Pons (tissue), 1 donor: ENCODE results near the gene CD207.
"Not testable (repeated sequence)": the region's sequence is repeated elsewhere in the genome, so short reads cannot be mapped to it uniquely, and the experiment has no call there.

ENCODE experiments used
- DNase-seq: peaks from one replicate; pipeline ENCODE4 v3.0.0-alpha.2; 2016; ENCODE audit warnings: low spot score

Gene CD207

DNA sequence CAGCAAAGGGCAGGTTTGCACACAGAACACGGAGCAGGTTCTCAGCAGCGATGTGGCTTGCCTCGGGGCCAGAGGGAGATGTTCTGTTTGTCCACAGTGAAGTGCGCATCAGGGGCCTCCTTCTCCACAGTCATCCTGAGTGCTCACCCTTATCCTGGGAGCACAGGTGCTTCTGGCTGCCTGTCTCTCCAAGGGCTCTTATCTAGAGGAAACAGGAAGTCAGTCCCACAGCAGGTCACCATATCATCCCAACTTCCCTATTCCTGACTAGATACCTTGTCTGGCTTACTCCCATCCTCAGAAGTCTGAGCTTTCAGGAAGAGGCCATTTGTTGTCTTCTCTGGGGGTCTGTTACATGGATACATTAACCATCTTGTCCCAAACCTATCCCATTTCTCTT is at the start of gene CD207:
Gene CD207, minus strand, starts transcription at position 174 of the 400 bp plus-strand sequence. Its CDS starts 40 bp downstream, at position 134.
- no peak for DNase-seq

DNA sequence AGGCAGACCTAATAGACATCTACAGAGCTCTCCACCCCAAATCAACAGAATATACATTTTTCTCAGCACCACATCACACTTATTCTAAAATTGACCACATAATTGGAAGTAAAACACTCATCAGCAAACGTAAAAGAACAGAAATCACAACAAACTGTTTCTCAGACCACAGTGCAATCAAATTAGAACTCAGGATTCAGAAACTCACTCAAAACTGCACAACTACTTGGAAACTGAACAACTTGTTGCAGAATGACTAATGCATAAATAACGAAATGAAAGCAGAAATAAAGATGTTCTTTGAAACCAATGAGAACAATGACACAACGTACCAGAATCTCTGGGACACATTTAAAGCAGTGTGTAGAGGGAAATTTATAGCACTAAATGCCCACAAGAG is 42.9 kb upstream of the CD207 start:
- not testable (repeated sequence) for DNase-seq

DNA sequence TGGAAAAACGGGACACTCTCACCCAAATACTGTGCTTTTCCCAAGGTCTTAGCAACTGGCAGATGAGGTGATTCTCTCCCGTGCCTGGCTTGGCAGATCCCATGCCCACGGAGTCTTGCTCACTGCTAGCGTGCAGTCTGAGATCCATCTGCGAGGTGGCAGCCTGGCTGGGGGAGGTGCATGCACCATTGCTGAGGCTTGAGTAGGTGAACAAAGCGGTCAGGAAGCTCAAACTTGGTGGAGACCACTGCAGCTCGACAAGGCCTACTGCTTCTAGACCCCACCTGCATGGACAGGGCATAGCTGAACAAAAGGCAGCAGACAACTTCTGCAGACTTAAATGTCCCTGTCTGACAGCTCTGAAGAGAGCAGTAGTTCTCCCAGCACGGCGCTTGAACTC is 40.5 kb upstream of the CD207 start:
- not testable (repeated sequence) for DNase-seq

DNA sequence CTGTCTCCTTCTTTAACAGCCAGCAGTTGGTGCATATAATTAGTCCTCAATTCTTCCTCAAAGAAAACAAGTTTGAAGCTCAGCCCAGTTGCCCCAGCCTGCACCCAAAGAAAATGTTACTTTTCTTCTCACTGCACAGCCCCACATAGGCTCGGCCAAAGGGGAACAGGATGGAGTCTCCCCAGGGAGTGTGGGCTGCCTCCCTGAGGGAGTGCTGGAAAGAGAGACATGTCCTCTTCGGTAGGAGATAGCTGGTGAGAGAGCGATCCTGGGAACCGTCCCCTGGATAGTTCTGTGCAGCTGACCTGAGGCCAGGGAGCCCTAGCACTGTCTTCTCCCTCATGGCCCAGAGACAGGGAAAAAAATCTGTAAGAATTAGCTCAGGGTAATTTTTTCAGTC is 37.9 kb upstream of the CD207 start:
- DNase-seq: no peak

DNA sequence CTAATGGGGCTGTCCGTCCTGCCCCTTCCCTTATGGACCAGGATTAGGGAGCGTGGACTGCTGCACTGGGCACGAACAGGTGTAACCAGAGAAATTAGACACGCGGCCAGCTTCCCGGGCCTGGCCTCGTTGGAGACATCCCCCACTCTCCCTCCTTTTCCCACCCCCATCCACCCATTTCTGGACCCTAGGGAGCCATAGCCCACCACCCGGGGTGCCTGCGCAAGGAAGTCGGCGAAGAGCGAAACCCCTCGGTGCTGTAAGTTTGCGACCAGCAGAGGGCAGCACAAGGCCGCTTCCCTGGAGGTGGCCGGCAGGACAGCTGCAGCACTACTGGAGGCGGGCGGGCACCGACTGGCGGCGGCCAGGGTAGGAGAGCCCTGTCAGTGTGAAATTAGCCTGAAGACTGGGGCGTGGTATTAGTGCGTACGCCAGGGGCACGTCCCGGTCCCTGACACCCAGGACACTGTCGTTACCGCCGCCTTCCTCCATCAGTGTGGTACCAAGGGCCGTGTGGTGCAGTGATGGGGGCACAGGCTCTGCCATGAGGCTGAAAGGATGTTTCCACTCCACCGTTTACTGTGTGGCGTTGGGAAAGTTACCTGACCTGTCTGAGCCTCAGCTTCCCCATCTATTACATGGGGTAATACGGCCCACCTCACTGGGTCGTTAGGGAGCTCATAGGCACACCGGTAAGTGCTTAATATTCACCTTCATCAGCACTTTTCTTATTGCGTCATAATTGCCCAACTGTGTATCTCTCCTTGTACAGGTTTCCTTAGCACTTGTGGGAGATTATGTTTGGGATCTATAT is 36.0 kb upstream of the CD207 start:
- DNase-seq: peak; percentile 48

DNA sequence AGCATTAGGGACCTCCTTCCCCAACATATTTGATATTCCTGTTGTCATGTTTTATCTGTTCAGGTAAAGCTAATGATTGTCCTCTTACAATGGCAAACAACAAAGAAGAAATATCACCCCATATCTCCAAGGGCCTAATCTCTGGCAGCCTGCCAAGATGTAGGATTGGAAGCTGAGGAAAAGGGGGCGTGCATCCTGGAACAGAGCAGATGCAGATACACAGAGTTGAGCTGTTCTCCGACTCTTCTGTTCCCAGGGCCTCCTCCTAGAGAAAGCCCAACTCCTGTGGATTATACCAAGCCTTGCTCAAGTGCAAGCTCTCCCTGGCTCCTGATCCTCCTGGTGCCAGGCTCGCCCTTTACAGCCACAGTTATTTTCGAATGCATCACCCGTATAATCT is 35.2 kb upstream of the CD207 start:
- no peak for DNase-seq

DNA sequence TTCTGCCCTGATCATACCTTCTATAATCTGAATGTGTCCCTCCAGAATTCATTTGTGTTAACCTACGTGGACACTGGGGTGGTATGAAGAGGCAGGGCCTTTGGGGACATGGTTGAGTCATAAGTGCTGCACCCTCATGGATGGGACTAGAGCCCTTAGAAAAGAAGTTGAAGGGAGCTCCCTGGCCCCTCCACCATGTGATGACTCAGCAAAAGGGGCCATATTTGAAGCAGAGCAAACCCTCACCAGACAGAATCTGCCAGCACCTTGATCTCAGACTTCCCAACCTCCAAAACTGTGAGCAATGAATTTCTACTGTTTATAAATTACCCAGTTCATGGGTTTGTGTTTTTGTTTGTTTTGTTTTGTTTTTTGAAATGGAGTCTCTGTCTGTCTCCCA is 33.4 kb upstream of the CD207 start:
- DNase-seq: no peak

DNA sequence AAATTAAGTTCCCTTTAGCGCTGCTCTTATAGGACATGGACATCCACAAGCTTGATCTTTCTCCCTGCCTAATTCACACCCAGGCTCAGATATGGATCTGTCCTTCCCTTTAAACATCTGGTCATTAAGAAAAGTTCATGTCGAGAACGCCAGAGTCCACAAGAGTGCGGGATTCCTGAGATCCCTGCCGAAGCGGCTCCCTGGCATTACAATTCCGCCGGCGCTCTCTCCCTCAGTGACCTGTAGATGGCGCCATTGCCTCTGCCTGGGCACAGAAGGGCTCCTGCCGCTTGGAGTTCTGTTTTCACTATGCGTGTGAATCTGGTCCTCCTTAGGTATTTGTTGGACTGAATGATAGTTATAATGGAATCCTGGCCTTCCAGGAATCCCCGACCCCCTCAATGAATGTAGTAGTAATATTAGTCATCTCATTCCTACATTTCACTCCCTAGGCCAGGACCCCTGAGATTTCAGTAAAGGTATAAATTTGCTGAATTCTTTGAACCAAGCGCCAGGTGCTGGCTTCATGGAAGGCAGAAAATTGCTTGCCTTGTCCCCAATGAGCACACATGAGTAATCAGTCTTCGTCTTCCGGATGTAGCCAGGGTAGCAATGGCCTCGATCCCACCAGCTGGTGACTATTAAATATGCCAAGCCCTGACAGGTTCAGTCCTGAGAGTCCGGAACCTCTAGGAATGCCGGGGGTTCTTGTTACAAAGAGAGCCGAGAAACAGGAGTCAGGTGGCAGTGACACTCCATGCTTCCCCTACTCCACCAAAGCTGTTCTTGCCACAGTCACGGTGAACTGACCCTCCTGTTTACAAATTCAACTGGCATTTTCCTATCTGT is 26.4 kb upstream of the CD207 start:
- peak; percentile 72 for DNase-seq

DNA sequence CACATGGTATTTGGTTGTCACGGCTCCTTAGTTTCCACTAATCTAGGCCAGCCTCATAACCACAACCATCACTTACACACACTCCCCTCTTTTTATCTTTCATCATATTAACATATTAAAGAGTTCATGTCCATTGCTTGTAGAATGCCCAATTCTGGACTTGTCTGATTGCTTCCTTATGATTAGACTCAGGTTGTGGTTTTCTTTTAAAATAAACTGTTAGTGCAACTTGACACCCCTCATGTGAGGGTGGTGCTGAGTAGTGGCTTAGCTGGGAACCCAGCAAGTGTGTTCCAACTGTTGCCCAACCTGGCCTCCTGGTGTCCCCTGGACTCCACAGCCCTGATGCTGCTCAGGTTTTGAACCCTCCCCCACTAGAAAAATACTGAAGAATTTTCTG is 20.1 kb upstream of the CD207 start:
- DNase-seq: no peak

DNA sequence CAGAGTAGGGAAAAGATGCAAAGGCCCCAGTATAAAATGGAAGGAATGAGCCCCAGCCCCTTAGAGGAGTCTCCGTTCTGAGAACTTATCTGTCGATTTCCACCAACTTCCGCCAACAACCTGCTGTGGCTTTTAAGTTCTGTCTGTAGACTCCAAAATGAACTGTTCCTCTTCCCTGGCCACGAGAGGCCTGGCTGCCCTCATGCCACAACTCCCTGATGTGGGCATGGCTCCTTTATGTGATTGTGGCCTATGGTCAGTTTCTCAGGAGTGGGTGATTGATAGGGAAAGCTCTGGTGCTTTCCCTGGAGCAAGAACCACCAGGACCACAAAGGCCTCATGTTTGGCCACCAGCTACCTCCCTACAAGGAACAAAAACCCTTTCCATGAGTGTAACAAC is 18.8 kb upstream of the CD207 start:
- peak; percentile 73 for DNase-seq

DNA sequence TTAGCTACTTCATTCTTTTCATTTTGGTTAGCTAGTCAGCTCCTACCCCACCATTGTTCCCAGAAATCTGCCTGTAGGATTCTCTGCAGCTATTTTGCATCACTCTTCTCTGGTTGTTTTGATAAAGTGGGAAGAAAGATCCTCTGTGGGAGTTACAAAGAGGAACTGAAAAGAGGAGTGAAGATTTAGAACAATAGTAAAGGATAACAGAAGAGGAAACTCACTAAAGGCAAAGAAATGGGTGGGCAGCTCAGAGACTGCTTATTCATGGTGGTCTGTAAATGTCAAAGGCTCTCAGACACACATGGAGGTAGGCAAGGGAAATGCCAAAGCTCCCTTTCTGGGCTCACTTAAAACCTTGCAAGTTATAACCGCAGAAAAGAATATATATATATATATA is 17.2 kb upstream of the CD207 start:
- DNase-seq: peak; percentile 44

DNA sequence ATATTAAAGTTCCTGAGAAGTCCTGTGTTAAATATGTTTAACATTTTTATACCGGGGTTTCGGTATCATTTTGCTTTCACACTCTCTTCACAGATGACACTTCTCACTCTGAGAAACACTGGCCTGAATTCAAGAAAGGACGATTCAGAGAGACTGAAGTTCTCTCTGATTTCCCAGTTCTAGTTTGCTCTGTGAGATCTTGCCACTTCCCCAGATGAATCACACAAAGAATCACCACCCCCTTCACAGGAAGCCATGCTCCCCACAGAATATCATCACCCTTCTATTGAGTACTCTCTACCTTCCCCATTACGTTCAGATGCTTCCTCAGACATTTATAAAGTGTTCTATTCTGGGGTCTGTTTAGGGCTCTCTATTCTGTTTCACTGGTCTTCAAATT is 16.1 kb upstream of the CD207 start:
- peak; percentile 79 for DNase-seq

DNA sequence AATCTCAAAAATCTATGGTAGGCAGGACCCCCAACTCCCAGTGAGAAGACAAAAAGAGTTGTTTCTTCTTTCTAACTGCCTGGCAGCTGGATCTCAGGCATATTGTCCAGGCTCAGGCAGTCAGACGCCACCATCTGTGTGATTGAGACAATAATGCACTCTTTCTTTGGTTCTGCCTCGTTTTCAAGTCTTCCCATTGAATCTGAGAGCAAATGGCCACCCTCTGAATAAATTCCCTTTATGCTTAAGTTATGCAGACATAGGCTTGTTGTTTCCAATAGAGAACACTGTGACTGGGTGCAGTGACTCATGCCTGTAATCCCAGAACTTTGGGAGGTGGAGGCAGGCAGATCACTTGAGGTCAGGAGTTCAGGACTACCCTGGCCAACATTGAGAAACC is 15.3 kb upstream of the CD207 start:
- DNase-seq: peak; percentile 93

DNA sequence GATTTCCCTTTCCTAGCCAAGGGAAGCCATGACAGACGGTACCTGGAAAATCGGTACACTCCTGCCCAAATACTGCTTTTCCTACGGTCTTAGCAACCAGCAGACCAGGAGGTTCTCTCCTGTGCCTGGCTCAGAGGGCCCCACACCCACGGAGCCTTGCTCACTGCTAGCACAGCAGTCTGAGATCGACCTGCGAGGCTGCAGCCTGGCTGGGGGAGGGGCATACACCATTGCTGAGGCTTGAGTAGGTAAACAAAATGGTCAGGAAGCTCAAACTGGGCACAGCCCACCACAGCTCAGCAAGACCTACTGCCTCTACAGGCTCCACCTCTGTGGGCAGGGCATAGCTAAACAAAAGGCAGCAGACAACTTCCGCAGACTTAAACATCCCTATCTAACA is 6.8 kb upstream of the CD207 start:
- no peak for DNase-seq

DNA sequence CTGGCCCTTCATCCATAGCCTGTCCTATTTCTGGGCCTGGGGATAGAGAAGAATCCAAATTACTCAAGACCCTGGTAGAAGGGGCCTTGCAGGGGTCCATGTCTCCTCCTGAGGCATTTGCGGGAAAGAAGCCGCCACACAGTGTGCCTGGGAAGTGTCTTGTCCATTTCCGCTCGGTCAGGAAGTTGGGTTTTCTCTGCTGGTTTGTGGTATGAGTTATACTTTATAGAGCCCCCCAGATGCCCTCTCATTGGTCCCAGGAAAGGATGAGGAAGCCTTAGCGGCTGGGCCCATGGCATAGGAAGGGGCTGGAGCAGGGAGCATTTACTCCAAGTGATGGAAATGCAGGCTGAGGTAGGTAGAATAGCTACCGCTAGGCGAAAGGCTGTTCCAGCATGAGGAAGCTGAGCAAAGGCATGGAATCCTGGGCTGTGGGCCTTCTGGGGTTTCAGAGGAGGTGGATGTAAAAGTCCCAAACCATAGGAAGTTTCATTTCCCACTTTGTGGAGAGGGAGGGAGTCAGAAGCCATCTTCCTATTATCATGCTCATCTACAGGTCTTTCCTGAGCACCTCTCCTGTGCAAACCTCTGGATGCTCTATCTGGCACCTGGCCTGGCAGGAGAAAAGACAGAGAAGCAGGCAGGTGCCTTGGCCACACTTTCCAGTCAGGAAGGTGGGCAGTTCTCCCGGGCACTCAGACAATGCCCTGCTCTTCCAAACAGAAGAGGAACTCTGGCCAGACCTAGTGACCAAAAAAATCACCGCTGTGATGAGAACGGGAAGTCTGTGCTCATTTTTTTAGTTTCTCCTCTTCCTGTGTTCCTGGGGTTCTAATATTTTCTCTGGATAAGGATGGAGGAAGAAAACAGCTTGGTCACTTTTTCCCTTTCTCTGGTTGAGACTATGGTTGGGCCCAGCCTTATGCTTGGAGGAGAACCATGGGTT is 2.6 kb upstream of the CD207 start:
- no peak for DNase-seq

DNA sequence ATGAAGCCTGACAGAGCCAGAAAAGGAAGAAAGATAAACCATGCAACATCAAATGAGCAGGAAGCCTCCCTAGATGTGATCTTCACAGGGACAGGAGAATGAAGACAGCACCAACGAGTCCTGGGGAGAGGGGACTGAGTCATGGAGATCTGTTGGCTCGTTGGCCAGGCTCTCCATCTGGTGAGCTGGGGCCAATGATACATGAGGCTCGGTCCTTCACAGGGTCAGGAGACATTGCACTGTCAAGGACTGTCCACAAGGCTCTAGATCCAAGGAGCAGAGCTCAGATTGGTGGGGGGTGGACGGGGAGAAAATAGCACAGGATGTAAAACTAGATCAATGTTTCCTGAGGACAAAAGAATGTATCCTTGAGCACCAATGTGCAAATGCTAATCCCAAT is 735 bp downstream of the CD207 start:
- no peak for DNase-seq

DNA sequence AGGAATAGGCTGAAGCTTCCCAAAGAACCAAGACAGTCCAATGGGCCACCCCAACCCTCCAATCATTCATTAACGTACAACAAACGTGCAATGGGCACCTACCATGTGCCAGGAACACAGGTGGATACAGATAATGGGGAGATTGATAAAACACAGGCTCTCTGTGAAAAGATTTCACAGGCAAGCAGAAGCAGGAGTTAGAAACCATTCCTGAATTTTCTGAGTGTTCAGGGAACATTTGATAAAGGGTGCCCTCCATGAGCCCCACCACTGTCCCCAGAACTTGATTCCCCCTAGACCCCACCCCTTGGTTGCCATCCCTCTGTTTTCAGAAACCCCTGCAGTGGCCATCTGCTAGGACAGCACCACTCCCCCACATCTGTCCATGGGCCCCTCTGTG is 1.5 kb downstream of the CD207 start:
- DNase-seq: no peak

DNA sequence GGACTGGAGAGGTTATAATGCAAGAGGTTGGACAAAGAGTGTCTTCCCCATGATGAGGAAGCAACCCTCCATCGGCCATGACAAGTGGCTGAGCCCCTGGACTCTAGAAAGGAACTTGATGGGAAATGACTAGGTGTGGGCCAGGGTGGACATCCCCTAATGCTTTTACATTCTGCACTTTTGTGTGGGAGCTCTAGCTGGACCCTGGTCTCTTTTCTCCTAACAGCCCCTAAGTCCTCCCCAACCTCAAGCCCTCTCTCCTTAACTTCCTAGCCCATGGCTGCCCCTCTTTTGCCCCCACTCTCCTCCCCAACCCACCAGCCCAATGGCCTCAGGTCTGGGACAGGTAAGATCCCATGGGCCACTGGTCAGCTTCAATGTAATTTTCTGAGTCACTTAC is 2.4 kb downstream of the CD207 start:
- DNase-seq: no peak

DNA sequence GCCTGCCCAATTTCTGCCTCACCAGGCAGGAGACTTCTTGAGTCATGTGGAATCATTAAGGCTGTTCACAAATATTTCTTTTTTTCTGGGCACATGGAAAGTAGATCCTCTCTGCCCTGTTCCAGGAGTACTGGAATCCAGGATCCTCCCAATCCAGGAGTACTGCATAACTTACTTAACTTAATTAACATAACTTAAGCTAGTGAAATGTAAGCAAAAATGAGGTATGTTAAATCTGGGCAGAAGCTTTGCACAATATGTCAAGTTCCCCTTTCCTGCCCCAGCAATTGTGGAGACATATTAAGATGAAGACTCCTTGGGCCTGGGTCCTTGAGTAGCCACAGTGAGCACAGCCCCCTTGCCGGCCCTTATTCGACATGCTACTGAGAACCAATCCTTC is 3.2 kb downstream of the CD207 start:
- no peak for DNase-seq

DNA sequence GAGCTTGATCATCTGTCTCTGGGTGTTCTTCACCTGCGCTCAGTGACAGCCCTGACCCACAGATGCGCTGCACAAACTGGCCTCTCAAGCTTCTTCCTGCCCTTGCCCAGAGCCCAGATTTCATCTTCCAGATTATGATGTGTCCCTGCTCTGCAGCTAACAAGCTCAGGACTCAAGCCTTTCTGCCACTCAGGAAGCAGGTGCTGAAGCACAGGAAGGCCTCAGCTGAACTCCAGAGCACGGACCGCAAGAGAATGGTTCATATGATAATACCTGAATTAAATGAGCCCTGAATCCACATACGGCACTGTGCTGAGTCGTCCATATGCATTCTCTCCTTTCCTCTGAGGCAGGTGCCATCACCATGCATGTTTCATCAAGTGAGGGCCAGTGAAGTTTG is 3.8 kb downstream of the CD207 start:
- no peak for DNase-seq

DNA sequence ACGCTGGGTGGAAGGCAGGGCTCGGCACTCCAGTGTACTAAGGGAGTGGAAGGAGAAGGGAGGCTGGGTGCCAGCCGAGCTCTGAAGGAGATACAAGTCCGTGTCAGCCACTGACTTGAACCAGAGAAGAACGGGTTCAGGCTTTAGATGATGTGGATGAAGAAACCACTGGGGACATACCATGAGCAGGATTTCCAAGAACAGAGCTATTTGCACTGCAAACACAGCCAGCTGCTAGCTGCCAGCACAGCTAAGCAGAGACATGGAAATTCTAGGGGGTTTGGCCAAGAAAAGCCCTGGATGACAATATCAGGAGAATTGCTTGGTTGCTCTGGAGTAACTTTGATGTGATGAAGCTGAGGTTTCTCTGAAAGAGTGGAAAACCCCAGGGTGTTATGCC is 5.2 kb downstream of the CD207 start:
- DNase-seq: no peak

DNA sequence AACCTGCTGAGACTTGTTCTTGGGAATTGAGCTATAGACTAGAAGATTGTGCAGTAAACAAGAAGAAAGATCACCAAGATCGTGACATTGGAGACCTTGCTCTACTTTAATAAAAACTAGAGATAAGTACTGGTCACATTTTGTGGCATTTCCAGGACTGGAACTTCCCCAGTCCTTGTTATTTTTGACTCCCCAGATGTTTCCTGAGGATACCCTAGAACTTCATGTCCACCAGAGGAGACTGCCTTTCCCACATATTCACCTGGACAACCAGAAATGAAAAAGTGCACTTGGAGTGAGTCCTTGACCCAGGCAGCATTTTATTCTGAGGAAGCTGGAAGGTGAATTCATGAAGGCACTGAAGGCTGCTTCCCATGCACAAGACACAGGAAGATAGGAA is 5.7 kb downstream of the CD207 start:
- DNase-seq: no peak
